ENCODE results near the gene PRSS33. TPM values are rescaled to one million over a fixed set of nuclear protein-coding genes. Genes with fewer than 3 reads are reported as not detected.

Gene PRSS33
- total RNA-seq, 4 donors from 2014 or later: not detected

DNA sequence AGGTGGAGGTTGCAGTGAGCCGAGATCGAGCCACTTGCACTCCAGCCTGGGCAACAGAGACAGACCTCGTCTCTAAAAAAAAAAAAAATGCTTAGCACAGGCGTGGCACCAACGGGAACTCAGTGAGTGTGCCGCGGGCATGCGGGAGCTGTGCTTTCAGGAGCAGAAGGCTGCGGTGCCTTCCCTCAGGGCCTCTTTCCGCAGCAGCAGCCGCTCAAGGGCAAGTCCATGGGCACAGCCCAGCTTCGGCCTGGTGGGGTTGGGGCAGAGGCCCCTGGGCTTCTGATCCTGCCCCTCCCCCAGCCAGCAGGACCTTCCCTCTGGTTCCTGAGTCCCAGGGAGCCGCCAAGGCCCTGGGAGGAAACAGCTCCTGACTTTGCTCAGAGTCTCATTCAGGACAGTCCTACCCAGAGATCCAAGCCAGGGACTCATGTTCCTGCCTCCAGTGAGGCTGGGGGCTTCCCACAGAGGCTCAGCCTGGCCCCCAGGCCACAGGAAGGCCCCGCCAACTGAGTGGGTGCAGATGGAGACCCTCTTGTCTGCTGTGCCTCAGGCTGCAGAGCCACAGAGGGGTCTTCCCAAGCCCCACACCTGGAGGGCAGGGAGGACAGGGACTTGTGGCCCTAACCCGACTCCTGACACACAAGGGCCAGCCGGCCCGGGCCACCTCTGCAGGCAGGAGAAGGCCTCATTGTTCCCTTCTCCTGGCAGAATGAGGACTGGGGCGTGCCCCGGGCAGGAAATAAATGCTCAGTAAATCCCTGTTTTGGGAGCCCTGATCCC lies 39.4 kb upstream of the PRSS33 start:
- TF ChIP-seq, protein P1, sequence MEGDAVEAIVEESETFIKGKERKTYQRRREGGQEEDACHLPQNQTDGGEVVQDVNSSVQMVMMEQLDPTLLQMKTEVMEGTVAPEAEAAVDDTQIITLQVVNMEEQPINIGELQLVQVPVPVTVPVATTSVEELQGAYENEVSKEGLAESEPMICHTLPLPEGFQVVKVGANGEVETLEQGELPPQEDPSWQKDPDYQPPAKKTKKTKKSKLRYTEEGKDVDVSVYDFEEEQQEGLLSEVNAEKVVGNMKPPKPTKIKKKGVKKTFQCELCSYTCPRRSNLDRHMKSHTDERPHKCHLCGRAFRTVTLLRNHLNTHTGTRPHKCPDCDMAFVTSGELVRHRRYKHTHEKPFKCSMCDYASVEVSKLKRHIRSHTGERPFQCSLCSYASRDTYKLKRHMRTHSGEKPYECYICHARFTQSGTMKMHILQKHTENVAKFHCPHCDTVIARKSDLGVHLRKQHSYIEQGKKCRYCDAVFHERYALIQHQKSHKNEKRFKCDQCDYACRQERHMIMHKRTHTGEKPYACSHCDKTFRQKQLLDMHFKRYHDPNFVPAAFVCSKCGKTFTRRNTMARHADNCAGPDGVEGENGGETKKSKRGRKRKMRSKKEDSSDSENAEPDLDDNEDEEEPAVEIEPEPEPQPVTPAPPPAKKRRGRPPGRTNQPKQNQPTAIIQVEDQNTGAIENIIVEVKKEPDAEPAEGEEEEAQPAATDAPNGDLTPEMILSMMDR (IDR thresholded peaks at IDR 0.05; ENCODE audit: low read depth): no peak

GRCh38 chr16:2825906-2826305 lies 38.5 kb upstream of the PRSS33 start:
- TF ChIP-seq, protein P1 (IDR thresholded peaks at IDR 0.05; ENCODE audit: low read depth): no peak

DNA sequence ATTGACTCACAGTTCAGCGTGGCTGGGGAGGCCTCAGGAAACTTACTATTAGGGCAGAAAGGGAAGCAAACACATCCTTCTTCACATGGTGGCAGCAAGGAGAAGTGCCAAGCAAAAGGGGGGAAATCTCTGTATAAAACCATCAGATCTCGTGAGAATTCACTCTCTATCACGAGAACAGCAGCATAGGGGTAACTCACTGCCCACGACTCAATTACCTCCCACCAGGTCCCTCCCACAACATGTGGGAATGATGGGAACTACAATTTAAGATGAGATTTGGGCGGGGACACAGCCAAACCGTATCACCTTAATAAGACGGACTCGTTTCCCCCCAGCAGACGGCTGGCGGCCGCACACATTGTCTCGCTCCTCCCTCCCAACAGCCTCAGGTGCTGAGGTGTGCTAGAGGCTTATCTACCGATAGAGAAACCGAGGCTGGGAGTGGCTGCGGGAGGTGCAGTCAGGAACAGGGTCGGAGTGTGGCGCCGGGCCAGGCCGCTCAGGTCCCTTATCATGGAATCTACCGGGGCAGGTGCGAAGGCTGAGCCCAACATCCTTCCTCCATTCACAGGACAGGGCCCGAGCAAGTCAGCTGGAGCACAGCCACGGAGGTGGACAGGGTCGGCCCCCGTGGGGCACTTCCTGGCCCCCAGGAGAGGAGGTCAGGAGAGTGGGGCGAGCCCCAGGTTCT lies 37.8 kb upstream of the PRSS33 start:
- TF ChIP-seq, protein P1 (IDR thresholded peaks at IDR 0.05; ENCODE audit: low read depth): no peak

- TF ChIP-seq, protein P1 (IDR thresholded peaks at IDR 0.05; ENCODE audit: low read depth): no peak
These were observed 37.3 kb upstream of the PRSS33 start for GRCh38 chr16:2824626-2825025.

DNA sequence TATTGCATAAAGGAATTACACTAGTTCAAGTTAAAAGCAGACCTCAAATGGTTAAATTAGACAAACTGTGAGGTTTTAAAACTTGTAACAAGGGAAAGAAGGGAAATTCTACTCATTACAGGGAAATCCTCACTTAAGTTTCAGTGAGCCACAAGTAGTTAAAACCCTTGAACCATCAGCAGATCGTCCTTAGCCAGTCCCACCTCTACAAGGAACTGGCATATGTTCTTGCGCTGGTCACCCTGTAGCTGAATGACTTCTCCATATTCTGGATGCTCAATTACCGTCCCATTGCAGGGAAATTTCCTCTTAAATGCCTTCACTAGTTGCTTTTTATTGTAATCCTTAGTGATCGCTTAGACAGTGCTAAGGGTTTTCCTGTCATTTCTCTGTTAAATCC lies 35.1 kb upstream of the PRSS33 start:
- TF ChIP-seq, protein P1 (IDR thresholded peaks at IDR 0.05; ENCODE audit: low read depth): no peak

DNA sequence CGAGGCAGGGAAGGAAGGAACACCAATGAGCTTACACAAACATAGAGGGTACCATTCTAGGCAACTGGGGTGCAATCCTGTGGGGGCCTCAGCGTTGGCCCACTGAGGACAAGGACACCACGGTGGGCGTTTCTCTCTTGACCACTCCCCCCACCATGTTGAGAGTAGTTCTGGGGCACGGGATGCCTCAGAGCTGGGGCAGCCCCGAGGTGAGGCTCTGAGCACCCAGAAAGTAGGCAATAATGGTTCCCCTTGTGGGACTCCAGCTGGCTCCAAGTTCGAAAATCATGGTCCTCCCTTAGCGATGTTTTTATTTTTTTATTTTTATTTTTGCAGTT lies 34.8 kb upstream of the PRSS33 start:
- TF ChIP-seq, protein P1 (IDR thresholded peaks at IDR 0.05; ENCODE audit: low read depth): no peak

- TF ChIP-seq, protein P1 (IDR thresholded peaks at IDR 0.05; ENCODE audit: low read depth): no peak
These were observed 34.3 kb upstream of the PRSS33 start for GRCh38 chr16:2821487-2822157.

Data from subcutaneous adipose tissue (tissue), 4 donors.